Hepatocyte (in vitro differentiated cells): ENCODE measurements around the gene EXOC4.

Experiments
- CTCF ChIP-seq: fragments of 200-600 bp; sonication (generic); IDR thresholded peaks from 2 replicates; pipeline ENCODE4 v1.5.1; 2016; ENCODE audit warnings: antibody characterized with exemption, mild to moderate bottlenecking; ENCODE audit not compliant: poor library complexity
- EZH2 ChIP-seq: fragments of 200-600 bp; sonication (generic); IDR thresholded peaks from 2 replicates; pipeline ENCODE4 v1.6.1; 2016; ENCODE audit warnings: antibody characterized with exemption, mild to moderate bottlenecking, borderline replicate concordance

GRCh38 chr7:133859871-133860450 lies 607.1 kb downstream of the EXOC4 start:
- TF ChIP-seq EZH2 (no peak), CTCF (no peak)
